ENCODE results near the gene RAB12. TPM values are rescaled to one million over a fixed set of nuclear protein-coding genes. Genes with fewer than 3 reads are reported as not detected.

Gene RAB12
- total RNA-seq, 4 donors from 2014 or later = 32.0 to 46.7 (median 39.1) TPM

DNA sequence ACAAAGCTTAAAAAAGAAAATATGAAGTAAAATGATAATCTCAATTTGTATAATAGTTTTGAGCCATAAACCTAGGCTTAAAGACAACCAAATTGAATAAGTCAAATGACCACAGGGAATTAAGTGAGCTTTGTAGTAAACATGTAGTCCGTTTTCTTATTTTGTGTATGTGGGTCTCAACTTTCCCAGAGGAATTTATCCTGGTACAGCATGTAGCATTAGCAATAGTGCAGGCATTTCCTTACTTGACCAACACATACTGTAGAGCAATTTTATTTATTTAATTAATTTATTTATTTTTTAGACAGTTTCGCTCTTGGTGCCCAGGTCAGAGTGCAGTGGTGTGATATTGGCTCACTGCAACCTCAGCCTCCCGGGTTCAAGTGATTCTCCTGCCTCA, 58.6 kb downstream of the RAB12 start:
- Histone ChIP-seq H3K4me3 (no peak overlapping the region), H3K4me1 (peaks cover 0 to 24% (median 0%) of the 10 kb centered on the region in 3 donors), H3K9me3 (no peaks in the 10 kb centered on the region), H3K27ac (no peak overlapping the region), H3K27me3 (no peaks in the 10 kb centered on the region), H3K36me3 (no peaks in the 10 kb centered on the region)
- intact Hi-C loops (cut with DNase I) = no loop called here
- DNase-seq = no peak
- WGBS, 2 donors = 84 to 86% methylated on average over 3 of the region's 3 CpGs
- TF ChIP-seq POLR2A (IDR thresholded peaks at IDR 0.05) = no peak
- TF ChIP-seq, protein P1, sequence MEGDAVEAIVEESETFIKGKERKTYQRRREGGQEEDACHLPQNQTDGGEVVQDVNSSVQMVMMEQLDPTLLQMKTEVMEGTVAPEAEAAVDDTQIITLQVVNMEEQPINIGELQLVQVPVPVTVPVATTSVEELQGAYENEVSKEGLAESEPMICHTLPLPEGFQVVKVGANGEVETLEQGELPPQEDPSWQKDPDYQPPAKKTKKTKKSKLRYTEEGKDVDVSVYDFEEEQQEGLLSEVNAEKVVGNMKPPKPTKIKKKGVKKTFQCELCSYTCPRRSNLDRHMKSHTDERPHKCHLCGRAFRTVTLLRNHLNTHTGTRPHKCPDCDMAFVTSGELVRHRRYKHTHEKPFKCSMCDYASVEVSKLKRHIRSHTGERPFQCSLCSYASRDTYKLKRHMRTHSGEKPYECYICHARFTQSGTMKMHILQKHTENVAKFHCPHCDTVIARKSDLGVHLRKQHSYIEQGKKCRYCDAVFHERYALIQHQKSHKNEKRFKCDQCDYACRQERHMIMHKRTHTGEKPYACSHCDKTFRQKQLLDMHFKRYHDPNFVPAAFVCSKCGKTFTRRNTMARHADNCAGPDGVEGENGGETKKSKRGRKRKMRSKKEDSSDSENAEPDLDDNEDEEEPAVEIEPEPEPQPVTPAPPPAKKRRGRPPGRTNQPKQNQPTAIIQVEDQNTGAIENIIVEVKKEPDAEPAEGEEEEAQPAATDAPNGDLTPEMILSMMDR (IDR thresholded peaks at IDR 0.05) = no peak

DNA sequence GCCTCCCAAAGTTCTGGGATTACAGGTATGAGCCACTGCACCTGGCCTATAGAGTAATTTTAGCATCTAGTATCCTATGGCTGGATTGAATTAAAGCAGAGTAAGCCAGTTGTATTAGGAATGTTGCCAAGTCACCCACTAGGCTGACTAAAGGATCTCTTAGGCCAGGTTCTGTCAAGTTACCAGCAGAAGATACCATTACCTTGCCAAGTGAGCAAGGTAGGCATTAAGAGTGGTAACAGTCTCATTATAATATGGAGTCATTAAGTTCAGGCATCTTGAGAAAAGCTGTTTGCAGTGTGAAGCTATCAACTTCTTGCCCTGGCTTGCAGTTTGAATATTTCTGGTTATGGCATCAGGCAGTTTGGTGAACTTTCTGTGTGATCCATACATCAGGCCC, 59.1 kb downstream of the RAB12 start:
- no peaks in the 10 kb centered on the region for H3K36me3 ChIP-seq
- H3K27ac ChIP-seq = no peak overlapping the region
- no peak for DNase-seq
- H3K27me3 ChIP-seq = no peaks in the 10 kb centered on the region
- peaks cover 0 to 24% (median 0%) of the 10 kb centered on the region in 3 donors for H3K4me1 ChIP-seq
- TF ChIP-seq, protein P1 (IDR thresholded peaks at IDR 0.05) = no peak
- TF ChIP-seq POLR2A (IDR thresholded peaks at IDR 0.05) = no peak
- H3K9me3 ChIP-seq = no peaks in the 10 kb centered on the region
- no peak overlapping the region for H3K4me3 ChIP-seq
- intact Hi-C loops (cut with DNase I) = no loop called here

DNA sequence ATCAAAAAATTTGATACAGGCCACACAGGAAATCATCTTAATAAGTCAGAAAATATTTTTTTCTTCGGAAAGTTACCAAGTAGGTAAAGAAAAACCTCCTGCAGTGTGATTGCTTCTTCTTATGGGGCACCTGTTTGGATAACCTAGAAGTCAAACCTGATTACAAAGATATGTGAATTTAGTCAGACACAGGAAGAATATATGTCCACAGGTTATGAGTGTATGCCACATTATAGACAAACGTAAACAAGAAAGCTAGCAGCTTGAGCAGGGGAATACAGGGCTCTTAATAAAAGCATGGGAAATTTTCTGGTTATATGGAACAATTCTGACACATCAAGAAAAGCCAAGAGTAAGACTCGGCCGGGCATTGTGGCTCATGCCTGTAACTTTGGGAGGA, 60.3 kb downstream of the RAB12 start:
- Histone ChIP-seq H3K27ac (no peak overlapping the region), H3K4me3 (no peak overlapping the region), H3K9me3 (no peaks in the 10 kb centered on the region), H3K36me3 (no peaks in the 10 kb centered on the region), H3K27me3 (no peaks in the 10 kb centered on the region), H3K4me1 (peaks cover 0 to 24% (median 0%) of the 10 kb centered on the region in 3 donors)
- WGBS, 2 donors = 67 to 78% methylated on average over 4 of the region's 4 CpGs
- intact Hi-C loops (cut with DNase I) = no loop called here
- DNase-seq = no peak
- no peak for TF ChIP-seq POLR2A (IDR thresholded peaks at IDR 0.05)
- TF ChIP-seq, protein P1 (IDR thresholded peaks at IDR 0.05) = no peak

DNA sequence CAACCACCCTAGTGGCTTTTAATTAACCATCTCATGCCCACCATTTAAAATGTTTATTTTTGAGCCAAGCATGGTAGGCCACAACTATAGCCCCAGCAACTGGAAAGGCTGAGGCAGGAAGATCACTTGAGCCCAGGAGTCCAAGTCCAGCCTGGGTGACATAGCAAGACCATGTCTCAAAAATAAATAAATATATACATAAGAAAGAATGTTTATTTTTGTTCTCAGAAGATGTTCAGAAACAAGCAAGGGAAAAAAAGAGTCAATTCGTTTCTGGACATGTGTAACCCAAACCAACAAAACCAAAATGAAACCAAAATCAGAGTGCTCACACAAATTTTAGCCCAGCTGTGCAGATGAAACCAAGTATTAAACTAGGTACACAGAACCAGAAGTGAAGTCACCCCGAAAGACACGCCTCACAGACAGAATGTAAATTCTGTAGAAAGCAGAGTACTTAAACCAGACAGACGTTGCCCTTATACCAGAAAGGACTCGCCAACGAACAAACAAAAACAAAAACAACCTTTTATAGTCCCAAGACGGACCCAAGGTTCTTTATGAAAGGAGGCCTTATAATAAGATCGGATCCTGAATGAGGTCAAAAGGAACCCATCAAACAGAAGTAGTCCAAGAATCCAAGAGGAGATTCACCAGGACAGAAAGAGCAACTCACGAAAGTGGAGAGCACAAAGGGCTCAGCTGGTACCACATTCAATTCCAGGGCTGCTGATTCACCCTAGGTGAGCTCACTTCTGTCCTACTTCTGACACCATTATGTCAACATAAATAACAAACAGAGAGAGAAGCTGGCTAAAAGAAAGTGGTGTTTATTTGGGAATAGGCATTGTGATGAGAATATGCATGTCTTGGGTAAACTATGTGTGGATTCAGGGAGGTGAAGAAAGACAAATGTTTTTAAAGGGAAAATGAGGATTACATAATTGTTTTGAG, 64.3 kb downstream of the RAB12 start:
- no peak for DNase-seq

DNA sequence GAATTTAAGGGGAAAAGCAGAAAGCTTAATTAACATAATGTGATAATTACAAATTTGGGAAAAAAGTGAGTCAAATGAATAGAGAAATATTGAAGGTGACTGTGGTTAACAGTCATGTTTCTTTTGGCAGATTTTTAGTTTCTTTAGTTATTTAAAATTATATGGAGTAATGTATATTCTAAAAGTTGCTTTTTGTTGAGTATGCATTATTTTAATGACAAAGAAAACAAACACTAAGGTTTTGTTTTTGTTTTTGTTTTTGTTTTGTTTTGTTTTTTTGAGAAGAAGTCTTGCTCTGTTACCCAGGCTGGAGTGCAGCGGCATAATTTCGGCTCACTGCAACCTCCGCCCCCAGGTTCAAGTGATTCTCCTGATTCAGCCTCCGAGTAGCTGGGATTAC, 65.8 kb downstream of the RAB12 start:
- WGBS, 2 donors = 75 to 90% methylated on average over 4 of the region's 4 CpGs
- DNase-seq = no peak
- H3K27ac ChIP-seq = no peak overlapping the region
- intact Hi-C loops (cut with DNase I) = no loop called here
- H3K4me1 ChIP-seq = no peaks in the 10 kb centered on the region
- H3K27me3 ChIP-seq = no peaks in the 10 kb centered on the region
- H3K36me3 ChIP-seq = no peaks in the 10 kb centered on the region
- no peak for TF ChIP-seq POLR2A (IDR thresholded peaks at IDR 0.05)
- TF ChIP-seq, protein P1 (IDR thresholded peaks at IDR 0.05) = no peak
- H3K4me3 ChIP-seq = no peak overlapping the region
- no peaks in the 10 kb centered on the region for H3K9me3 ChIP-seq

More for the DNA sequence above, 64.3 kb downstream of the RAB12 start:
- WGBS, 2 donors = 87 to 88% methylated on average over 9 of the region's 9 CpGs
- no peaks in the 10 kb centered on the region for H3K36me3 ChIP-seq
- peak in 1 of 4 donors; percentile 19 for TF ChIP-seq POLR2A (IDR thresholded peaks at IDR 0.05)
- TF ChIP-seq, protein P1 (IDR thresholded peaks at IDR 0.05) = no peak
- peaks cover 0 to 4% (median 0%) of the 10 kb centered on the region in 3 donors for H3K4me1 ChIP-seq
- no peak overlapping the region for H3K27ac ChIP-seq
- no peaks in the 10 kb centered on the region for H3K9me3 ChIP-seq
- intact Hi-C loops (cut with DNase I) = no loop called here
- H3K4me3 ChIP-seq = no peak overlapping the region
- H3K27me3 ChIP-seq = no peaks in the 10 kb centered on the region

Measured in esophagus squamous epithelium (tissue), 5 donors.